ENCODE data around the gene ADAMTS5.
A peak's percentile ranks its signal among the peaks of the same experiment; 100 is the strongest.

Gene ADAMTS5

GRCh38 chr21:26966649-26967061 is 233 bp downstream of the ADAMTS5 start:
- Histone ChIP-seq H2AK5ac (ENCODE audit: low read length, severe bottlenecking) (no peak overlapping the region), H3K27ac (ENCODE audit: low read length, poor library complexity, severe bottlenecking) (peak overlapping the region; percentile 91), H3K4me1 (ENCODE audit: control insufficient read depth, insufficient read depth, low read depth, low read length) (no peaks in the 10 kb centered on the region), H3K27me3 (ENCODE audit: control insufficient read depth in 1 of 2, insufficient read depth in 1 of 2, low read length in 2 of 2) (no peaks in the 10 kb centered on the region), H4K91ac (ENCODE audit: low read length) (no peak overlapping the region), H3K4me2 (ENCODE audit: low read length, poor library complexity, severe bottlenecking) (peak overlapping the region; percentile 77), H2BK120ac (ENCODE audit: low read depth, low read length) (peak overlapping the region; percentile 64), H3K18ac (ENCODE audit: low read depth in 1 of 2, low read length in 2 of 2) (peak overlapping the region; percentile 63 to 77), H2BK5ac (ENCODE audit: low read depth, low read length, poor library complexity, severe bottlenecking) (peak overlapping the region; percentile 22), H3K9me3 (ENCODE audit: control insufficient read depth, low read length) (no peaks in the 10 kb centered on the region), H4K8ac (ENCODE audit: low read length) (no peak overlapping the region), H3K4ac (ENCODE audit: low read depth in 1 of 2, low read length in 2 of 2) (no peak overlapping the region), H2BK12ac (ENCODE audit: low read length in 2 of 2) (peak overlapping the region in 1 of 2 experiments; percentile 21), H3K23ac (ENCODE audit: low read length in 2 of 2) (no peak overlapping the region), H3K4me3 (ENCODE audit: insufficient read depth in 1 of 2, low read depth in 1 of 2, low read length in 2 of 2) (peak overlapping the region; percentile 68 to 86), H3K79me1 (replicated peaks; ENCODE audit: low read length, poor library complexity, severe bottlenecking) (peaks cover 3% of the 10 kb centered on the region), H3K9ac (ENCODE audit: low read length) (peak overlapping the region; percentile 94), H3K36me3 (ENCODE audit: control insufficient read depth in 1 of 2, insufficient read depth in 2 of 2, low read depth in 1 of 2, low read length in 2 of 2) (peaks cover 0 to 5% of the 10 kb centered on the region in 2 experiments), H2BK15ac (ENCODE audit: low read depth, poor library complexity, severe bottlenecking) (no peak overlapping the region), H2AFZ (ENCODE audit: low read depth, low read length) (peak overlapping the region; percentile 29), H3K14ac (ENCODE audit: low read length in 2 of 2) (no peak overlapping the region)
- 2% methylated on average over 23 of the region's 24 CpGs for WGBS
- DNase-seq: no peak

GRCh38 chr21:26965907-26966581 is 844 bp downstream of the ADAMTS5 start:
- Histone ChIP-seq H3K4me2 (ENCODE audit: low read length, poor library complexity, severe bottlenecking) (peak overlapping the region; percentile 77), H2AK5ac (ENCODE audit: low read length, severe bottlenecking) (no peak overlapping the region), H2BK120ac (ENCODE audit: low read depth, low read length) (no peak overlapping the region), H3K27me3 (ENCODE audit: control insufficient read depth in 1 of 2, insufficient read depth in 1 of 2, low read length in 2 of 2) (no peaks in the 10 kb centered on the region), H2AFZ (ENCODE audit: low read depth, low read length) (peak overlapping the region; percentile 20), H2BK15ac (ENCODE audit: low read depth, poor library complexity, severe bottlenecking) (peak overlapping the region; percentile 37), H2BK12ac (ENCODE audit: low read length in 2 of 2) (peak overlapping the region; percentile 22 to 82), H3K14ac (ENCODE audit: low read length in 2 of 2) (no peak overlapping the region), H3K79me1 (replicated peaks; ENCODE audit: low read length, poor library complexity, severe bottlenecking) (peaks cover 3% of the 10 kb centered on the region), H3K9ac (ENCODE audit: low read length) (peak overlapping the region; percentile 94), H3K18ac (ENCODE audit: low read depth in 1 of 2, low read length in 2 of 2) (peak overlapping the region; percentile 79 to 83), H2BK5ac (ENCODE audit: low read depth, low read length, poor library complexity, severe bottlenecking) (peak overlapping the region; percentile 66), H3K4me1 (ENCODE audit: control insufficient read depth, insufficient read depth, low read depth, low read length) (peaks cover 1% of the 10 kb centered on the region), H3K23ac (ENCODE audit: low read length in 2 of 2) (peak overlapping the region in 1 of 2 experiments; percentile 78), H3K36me3 (ENCODE audit: control insufficient read depth in 1 of 2, insufficient read depth in 2 of 2, low read depth in 1 of 2, low read length in 2 of 2) (peaks cover 0 to 5% of the 10 kb centered on the region in 2 experiments), H3K4ac (ENCODE audit: low read depth in 1 of 2, low read length in 2 of 2) (peak overlapping the region; percentile 19 to 48), H3K4me3 (ENCODE audit: insufficient read depth in 1 of 2, low read depth in 1 of 2, low read length in 2 of 2) (peak overlapping the region; percentile 76 to 86), H3K27ac (ENCODE audit: low read length, poor library complexity, severe bottlenecking) (peak overlapping the region; percentile 91), H4K91ac (ENCODE audit: low read length) (peak overlapping the region; percentile 46), H4K8ac (ENCODE audit: low read length) (peak overlapping the region; percentile 57), H3K9me3 (ENCODE audit: control insufficient read depth, low read length) (no peaks in the 10 kb centered on the region)
- 3% methylated on average over 62 of the region's 66 CpGs for WGBS
- DNase-seq: peak; percentile 44

GRCh38 chr21:26965040-26965906 is 1.6 kb downstream of the ADAMTS5 start:
- H3K9me3 ChIP-seq (ENCODE audit: control insufficient read depth, low read length): no peaks in the 10 kb centered on the region
- peak overlapping the region; percentile 79 to 83 for H3K18ac ChIP-seq (ENCODE audit: low read depth in 1 of 2, low read length in 2 of 2)
- H3K79me1 ChIP-seq (replicated peaks; ENCODE audit: low read length, poor library complexity, severe bottlenecking): peaks cover 6% of the 10 kb centered on the region
- H3K4me3 ChIP-seq (ENCODE audit: insufficient read depth in 1 of 2, low read depth in 1 of 2, low read length in 2 of 2): peak overlapping the region; percentile 76 to 86
- peak overlapping the region; percentile 48 to 52 for H3K4ac ChIP-seq (ENCODE audit: low read depth in 1 of 2, low read length in 2 of 2)
- H2AK5ac ChIP-seq (ENCODE audit: low read length, severe bottlenecking): no peak overlapping the region
- peak overlapping the region; percentile 57 for H4K8ac ChIP-seq (ENCODE audit: low read length)
- H3K27ac ChIP-seq (ENCODE audit: low read length, poor library complexity, severe bottlenecking): peak overlapping the region; percentile 84
- peaks cover 1% of the 10 kb centered on the region for H3K4me1 ChIP-seq (ENCODE audit: control insufficient read depth, insufficient read depth, low read depth, low read length)
- 37% methylated on average over 56 of the region's 58 CpGs for WGBS
- H3K14ac ChIP-seq (ENCODE audit: low read length in 2 of 2): no peak overlapping the region
- H3K27me3 ChIP-seq (ENCODE audit: control insufficient read depth in 1 of 2, insufficient read depth in 1 of 2, low read length in 2 of 2): no peaks in the 10 kb centered on the region
- peak overlapping the region; percentile 94 for H3K9ac ChIP-seq (ENCODE audit: low read length)
- H2AFZ ChIP-seq (ENCODE audit: low read depth, low read length): peak overlapping the region; percentile 20
- peak overlapping the region in 1 of 2 experiments; percentile 40 for H3K23ac ChIP-seq (ENCODE audit: low read length in 2 of 2)
- H3K36me3 ChIP-seq (ENCODE audit: control insufficient read depth in 1 of 2, insufficient read depth in 2 of 2, low read depth in 1 of 2, low read length in 2 of 2): peaks cover 5% of the 10 kb centered on the region in 2 experiments
- H2BK120ac ChIP-seq (ENCODE audit: low read depth, low read length): peak overlapping the region; percentile 22
- peak; percentile 33 for DNase-seq
- H2BK15ac ChIP-seq (ENCODE audit: low read depth, poor library complexity, severe bottlenecking): no peak overlapping the region
- peak overlapping the region; percentile 46 for H4K91ac ChIP-seq (ENCODE audit: low read length)
- H2BK12ac ChIP-seq (ENCODE audit: low read length in 2 of 2): peak overlapping the region; percentile 22 to 82
- H2BK5ac ChIP-seq (ENCODE audit: low read depth, low read length, poor library complexity, severe bottlenecking): peak overlapping the region; percentile 36
- H3K4me2 ChIP-seq (ENCODE audit: low read length, poor library complexity, severe bottlenecking): peak overlapping the region; percentile 77
